ENCODE results near the gene ARCN1. TPM values are rescaled to one million over a fixed set of nuclear protein-coding genes. Genes with fewer than 3 reads are reported as not detected.
A peak's percentile ranks its signal among the peaks of the same experiment; 100 is the strongest.

ARCN1 gene
- total RNA-seq, 1 donor from 2014 or later: 112 TPM

DNA sequence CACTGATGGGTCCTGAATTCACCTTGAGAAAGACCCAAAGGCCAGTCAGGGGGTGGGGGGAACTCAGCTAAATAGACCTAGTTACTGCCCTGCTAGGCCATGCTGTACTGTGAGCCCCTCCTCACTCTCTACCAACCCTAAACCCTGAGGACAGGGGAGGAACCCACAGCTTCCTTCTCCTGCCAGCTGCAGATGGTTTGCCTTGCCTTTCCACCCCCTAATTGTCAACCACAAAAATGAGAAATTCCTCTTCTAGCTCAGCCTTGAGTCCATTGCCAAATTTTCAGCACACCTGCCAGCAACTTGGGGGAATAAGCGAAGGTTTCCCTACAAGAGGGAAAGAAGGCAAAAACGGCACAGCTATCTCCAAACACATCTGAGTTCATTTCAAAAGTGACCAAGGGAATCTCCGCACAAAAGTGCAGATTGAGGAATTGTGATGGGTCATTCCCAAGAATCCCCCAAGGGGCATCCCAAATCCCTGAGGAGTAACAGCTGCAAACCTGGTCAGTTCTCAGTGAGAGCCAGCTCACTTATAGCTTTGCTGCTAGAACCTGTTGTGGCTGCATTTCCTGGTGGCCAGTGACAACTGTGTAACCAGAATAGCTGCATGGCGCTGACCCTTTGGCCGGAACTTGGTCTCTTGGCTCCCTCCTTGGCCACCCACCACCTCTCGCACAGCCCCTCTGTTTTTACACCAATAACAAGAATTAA is 47.3 kb upstream of the ARCN1 start:
- H3K36me3 ChIP-seq: peaks cover 10% of the 10 kb centered on the region
- no peaks in the 10 kb centered on the region for H3K27me3 ChIP-seq
- peaks cover 13% of the 10 kb centered on the region for H4K20me1 ChIP-seq (ENCODE audit: low read depth)
- Mint-ChIP-seq H3K9me3 (no peaks in the 10 kb centered on the region), H3K4me3 (no peak overlapping the region), H3K27ac (no peak overlapping the region), H3K36me3 (peaks cover 30% of the 10 kb centered on the region), H3K4me1 (peaks cover 15% of the 10 kb centered on the region), H3K27me3 (ENCODE audit: insufficient read depth, low read depth) (peaks cover 3% of the 10 kb centered on the region)
- peaks cover under 1% of the 10 kb centered on the region for H3K79me2 ChIP-seq (ENCODE audit: low read depth)
- no peak overlapping the region for H3K4me2 ChIP-seq
- H2AFZ ChIP-seq (replicated peaks): no peak overlapping the region
- peaks cover 15% of the 10 kb centered on the region for H3K4me1 ChIP-seq
- no peak for DNase-seq (ENCODE audit: low spot score)
- no peak for TF ChIP-seq EZH2 (IDR thresholded peaks at IDR 0.05)
- TF ChIP-seq, protein P1, sequence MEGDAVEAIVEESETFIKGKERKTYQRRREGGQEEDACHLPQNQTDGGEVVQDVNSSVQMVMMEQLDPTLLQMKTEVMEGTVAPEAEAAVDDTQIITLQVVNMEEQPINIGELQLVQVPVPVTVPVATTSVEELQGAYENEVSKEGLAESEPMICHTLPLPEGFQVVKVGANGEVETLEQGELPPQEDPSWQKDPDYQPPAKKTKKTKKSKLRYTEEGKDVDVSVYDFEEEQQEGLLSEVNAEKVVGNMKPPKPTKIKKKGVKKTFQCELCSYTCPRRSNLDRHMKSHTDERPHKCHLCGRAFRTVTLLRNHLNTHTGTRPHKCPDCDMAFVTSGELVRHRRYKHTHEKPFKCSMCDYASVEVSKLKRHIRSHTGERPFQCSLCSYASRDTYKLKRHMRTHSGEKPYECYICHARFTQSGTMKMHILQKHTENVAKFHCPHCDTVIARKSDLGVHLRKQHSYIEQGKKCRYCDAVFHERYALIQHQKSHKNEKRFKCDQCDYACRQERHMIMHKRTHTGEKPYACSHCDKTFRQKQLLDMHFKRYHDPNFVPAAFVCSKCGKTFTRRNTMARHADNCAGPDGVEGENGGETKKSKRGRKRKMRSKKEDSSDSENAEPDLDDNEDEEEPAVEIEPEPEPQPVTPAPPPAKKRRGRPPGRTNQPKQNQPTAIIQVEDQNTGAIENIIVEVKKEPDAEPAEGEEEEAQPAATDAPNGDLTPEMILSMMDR (IDR thresholded peaks at IDR 0.05): no peak
- H3F3A ChIP-seq (ENCODE audit: low read depth): peaks cover 74% of the 10 kb centered on the region
- H3K9me3 ChIP-seq (ENCODE audit: low read depth): no peaks in the 10 kb centered on the region
- no peak overlapping the region for H3K4me3 ChIP-seq
- no peak overlapping the region for H3K9ac ChIP-seq
- H3K27ac ChIP-seq: no peak overlapping the region

DNA sequence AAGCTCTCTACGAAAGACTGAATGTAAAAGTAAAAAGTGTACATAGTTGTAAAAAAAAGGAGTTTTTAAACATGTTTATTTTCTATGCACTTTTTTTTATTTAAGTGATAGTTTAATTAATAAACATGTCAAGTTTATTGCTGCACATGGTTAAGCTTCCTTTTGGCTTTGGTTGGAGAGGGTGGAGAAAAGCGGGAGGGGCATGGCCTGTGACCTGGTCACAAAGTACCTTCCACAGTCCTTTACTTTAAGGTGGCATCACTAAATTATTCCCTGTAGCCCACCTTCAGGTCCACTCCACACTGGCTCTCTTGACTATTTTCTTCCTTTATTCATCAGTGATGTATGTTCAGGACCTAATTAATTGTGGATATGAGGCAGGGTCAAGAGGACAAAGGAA is 45.5 kb upstream of the ARCN1 start:
- peaks cover 21% of the 10 kb centered on the region for H3K36me3 Mint-ChIP-seq
- Histone ChIP-seq H3K27me3 (no peaks in the 10 kb centered on the region), H3K4me1 (peaks cover 19% of the 10 kb centered on the region), H3F3A (ENCODE audit: low read depth) (peaks cover 67% of the 10 kb centered on the region), H3K36me3 (no peaks in the 10 kb centered on the region), H3K4me2 (no peak overlapping the region), H4K20me1 (ENCODE audit: low read depth) (peaks cover 13% of the 10 kb centered on the region), H3K9me3 (ENCODE audit: low read depth) (no peaks in the 10 kb centered on the region), H3K27ac (no peak overlapping the region), H3K9ac (no peak overlapping the region), H3K4me3 (no peak overlapping the region), H2AFZ (replicated peaks) (no peak overlapping the region), H3K79me2 (ENCODE audit: low read depth) (peaks cover 9% of the 10 kb centered on the region)
- H3K9me3 Mint-ChIP-seq: peaks cover 2% of the 10 kb centered on the region
- no peak overlapping the region for H3K27ac Mint-ChIP-seq
- H3K4me1 Mint-ChIP-seq: peaks cover 22% of the 10 kb centered on the region
- no peak for DNase-seq (ENCODE audit: low spot score)
- peaks cover 8% of the 10 kb centered on the region for H3K27me3 Mint-ChIP-seq (ENCODE audit: insufficient read depth, low read depth)
- TF ChIP-seq, protein P1 (IDR thresholded peaks at IDR 0.05): no peak
- no peak for TF ChIP-seq EZH2 (IDR thresholded peaks at IDR 0.05)
- no peak for TF ChIP-seq EZH2phosphoT487 (IDR thresholded peaks at IDR 0.05)
- no peak overlapping the region for H3K4me3 Mint-ChIP-seq

DNA sequence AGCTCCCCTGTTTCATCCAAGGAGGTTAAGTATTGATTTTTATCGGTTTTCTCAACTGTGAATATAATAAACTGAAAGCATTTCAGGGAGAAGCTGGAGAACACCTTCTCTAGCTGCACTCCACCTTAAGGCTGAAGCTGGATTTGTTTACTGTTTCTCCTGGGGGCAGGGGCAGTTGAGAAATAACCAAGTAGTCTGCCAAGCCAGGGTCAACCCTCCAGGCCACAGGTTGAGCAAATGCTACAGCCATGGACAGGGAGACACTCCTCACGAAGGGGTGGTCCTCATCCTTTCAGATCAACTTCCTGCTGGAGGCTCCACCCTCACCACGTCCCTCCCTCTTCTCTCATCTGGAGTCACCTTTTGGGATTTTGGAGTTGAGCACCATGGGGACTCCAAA is 45.1 kb upstream of the ARCN1 start, which contains the start of gene TTC36:
TTC36 (plus strand) TSS at position 366 of the 400 bp plus-strand sequence; CDS start at position 387, 21 bp downstream.
- no peak within 1 kb of the TSS for H3K4me2 ChIP-seq
- Mint-ChIP-seq H3K9me3 (peaks cover 2% of the 10 kb centered on the region), H3K27ac (no peak within 1 kb of the TSS), H3K4me3 (peak within 1 kb of the TSS; percentile 50), H3K27me3 (ENCODE audit: insufficient read depth, low read depth) (peaks cover 8% of the 10 kb centered on the region), H3K36me3 (peaks cover 16% of the 10 kb centered on the region), H3K4me1 (peaks cover 24% of the 10 kb centered on the region)
- no peaks in the 10 kb centered on the region for H3K27me3 ChIP-seq
- H3K36me3 ChIP-seq: no peaks in the 10 kb centered on the region
- H3F3A ChIP-seq (ENCODE audit: low read depth): peaks cover 67% of the 10 kb centered on the region
- H3K9ac ChIP-seq: no peak within 1 kb of the TSS
- peaks cover 11% of the 10 kb centered on the region for H4K20me1 ChIP-seq (ENCODE audit: low read depth)
- peaks cover 23% of the 10 kb centered on the region for H3K4me1 ChIP-seq
- peaks cover 11% of the 10 kb centered on the region for H3K79me2 ChIP-seq (ENCODE audit: low read depth)
- no peak within 1 kb of the TSS for H3K4me3 ChIP-seq
- no peak within 1 kb of the TSS for H3K27ac ChIP-seq
- no peaks in the 10 kb centered on the region for H3K9me3 ChIP-seq (ENCODE audit: low read depth)
- no peak for DNase-seq (ENCODE audit: low spot score)
- no peak for TF ChIP-seq EZH2 (IDR thresholded peaks at IDR 0.05)
- TF ChIP-seq, protein P1 (IDR thresholded peaks at IDR 0.05): no peak
- TF ChIP-seq EZH2phosphoT487 (IDR thresholded peaks at IDR 0.05): no peak
- no peak within 1 kb of the TSS for H2AFZ ChIP-seq (replicated peaks)
